RWPE2 (cell line): ENCODE data around the gene SPINK6.
A peak's percentile ranks its signal among the peaks of the same experiment; 100 is the strongest.

Experiments
- ATAC-seq: fragments of 200-7000 bp; cut with Tn5 transposase; 3 replicates; pipeline ENCODE4 v1.9.1; 2021; ENCODE audit warnings: low read depth
- DNase-seq: peaks from one replicate; pipeline ENCODE4 v3.0.0-alpha.2; 2020; ENCODE audit warnings: low spot score
- H3K27ac ChIP-seq: fragments of 450-650 bp; 2 replicates; pipeline ENCODE4 v1.5.1; 2017; ENCODE audit warnings: mild to moderate bottlenecking; ENCODE audit not compliant: poor library complexity, severe bottlenecking
- H3K27me3 ChIP-seq: fragments of 250-450 bp; sonication (Bioruptor Pico); 2 replicates; pipeline ENCODE4 v1.5.1; 2021; ENCODE audit warnings: mild to moderate bottlenecking, moderate library complexity; ENCODE audit not compliant: insufficient read depth, poor library complexity, severe bottlenecking
- H3K36me3 ChIP-seq: fragments of 250-450 bp; sonication (Bioruptor Pico); 2 replicates; pipeline ENCODE4 v1.5.1; 2020; ENCODE audit warnings: low read depth, mild to moderate bottlenecking, moderate library complexity
- H3K4me1 ChIP-seq: fragments of 250-450 bp; sonication (Bioruptor Pico); 2 replicates; pipeline ENCODE4 v1.5.1; 2021; ENCODE audit warnings: mild to moderate bottlenecking, moderate library complexity; ENCODE audit not compliant: insufficient read depth, poor library complexity, severe bottlenecking
- H3K4me3 ChIP-seq: fragments of 250-450 bp; sonication (Bioruptor Pico); 2 replicates; pipeline ENCODE4 v1.5.1; 2021; ENCODE audit warnings: mild to moderate bottlenecking, moderate library complexity; ENCODE audit not compliant: severe bottlenecking
- H3K9me3 ChIP-seq: fragments of 250-450 bp; sonication (Bioruptor Pico); 2 replicates; pipeline ENCODE4 v1.5.1; 2021; ENCODE audit warnings: mild to moderate bottlenecking, moderate library complexity; ENCODE audit not compliant: severe bottlenecking
- CTCF ChIP-seq: fragments of 450-650 bp; IDR thresholded peaks from one replicate; pipeline ENCODE4 v1.5.1; 2017; ENCODE audit warnings: mild to moderate bottlenecking, moderate library complexity; ENCODE audit not compliant: poor library complexity, severe bottlenecking

Gene SPINK6

GRCh38 chr5:148186248-148187003, 16.4 kb upstream of the SPINK6 start:
- peaks cover 18% of the 10 kb centered on the region for H3K4me1 ChIP-seq
- no peak for DNase-seq
- no peak for TF ChIP-seq CTCF
- no peaks in the 10 kb centered on the region for H3K36me3 ChIP-seq
- H3K27me3 ChIP-seq: no peaks in the 10 kb centered on the region
- H3K9me3 ChIP-seq: no peaks in the 10 kb centered on the region
- peak overlapping the region; percentile 58 for H3K27ac ChIP-seq
- no peak overlapping the region for H3K4me3 ChIP-seq
- peak; percentile 100 for ATAC-seq

- TF ChIP-seq CTCF: no peak
- peaks cover 22% of the 10 kb centered on the region for H3K4me1 ChIP-seq
- H3K9me3 ChIP-seq: no peaks in the 10 kb centered on the region
- no peak for DNase-seq
- H3K4me3 ChIP-seq: no peak overlapping the region
- H3K27ac ChIP-seq: no peak overlapping the region
- no peaks in the 10 kb centered on the region for H3K36me3 ChIP-seq
- H3K27me3 ChIP-seq: no peaks in the 10 kb centered on the region
- no peak for ATAC-seq
Measured at GRCh38 chr5:148191010-148191409, 11.8 kb upstream of the SPINK6 start.

GRCh38 chr5:148193202-148193601, 9.6 kb upstream of the SPINK6 start:
- H3K36me3 ChIP-seq: no peaks in the 10 kb centered on the region
- H3K9me3 ChIP-seq: no peaks in the 10 kb centered on the region
- TF ChIP-seq CTCF: no peak

GRCh38 chr5:148201151-148201550, 1.7 kb upstream of the SPINK6 start:
- no peak for TF ChIP-seq CTCF
- no peaks in the 10 kb centered on the region for H3K36me3 ChIP-seq

More at GRCh38 chr5:148193202-148193601, 9.6 kb upstream of the SPINK6 start:
- ATAC-seq (no peak), DNase-seq (no peak)
- Histone ChIP-seq H3K4me3 (no peak overlapping the region), H3K27ac (peak overlapping the region; percentile 14), H3K4me1 (peaks cover 8% of the 10 kb centered on the region), H3K27me3 (no peaks in the 10 kb centered on the region)

More at GRCh38 chr5:148201151-148201550, 1.7 kb upstream of the SPINK6 start:
- ATAC-seq (no peak), DNase-seq (no peak)
- no peak overlapping the region for H3K4me3 ChIP-seq
- peaks cover 13% of the 10 kb centered on the region for H3K4me1 ChIP-seq
- H3K9me3 ChIP-seq: no peaks in the 10 kb centered on the region
- no peak overlapping the region for H3K27ac ChIP-seq
- H3K27me3 ChIP-seq: no peaks in the 10 kb centered on the region
